H1 (cell line): ENCODE data around the gene PSMA2. TPM values are rescaled to one million over a fixed set of nuclear protein-coding genes. Genes with fewer than 3 reads are reported as not detected.

Source experiments
- CTCF ChIA-PET: fragments of 300-600 bp; sonication (Branson Sonifier 250); formaldehyde crosslinking; loops from one replicate; lab custom pipeline; 2021; ENCODE audit not compliant: partially characterized antibody; lab: Charles Lee
- POLR2A ChIA-PET: fragments of 300-600 bp; sonication (Branson Sonifier 250); formaldehyde crosslinking; loops from one replicate; lab custom pipeline; 2021; ENCODE audit warnings: inconsistent platforms; ENCODE audit not compliant: partially characterized antibody; lab: Charles Lee
- DNase-seq, 2 experiments: peaks; one replicate each; pipeline versions ENCODE4 v3.0.0 to v3.0.0-alpha.2; 2010 to 2022; ENCODE audit warnings: low spot score in 2 of 2, low read depth in 1 of 2, mixed read lengths in 1 of 2
- FAIRE-seq: peaks from 2 replicates; lab custom pipeline; 2011; peaks lifted over from hg19 to GRCh38; lab: Jason Lieb, UNC
- H2AFZ ChIP-seq: 2 replicates; pipeline ENCODE4 v1.8.1; 2012; ENCODE audit warnings: low read length, inconsistent platforms
- H2AK5ac ChIP-seq: 2 replicates; pipeline ENCODE4 v1.6.1; 2013; ENCODE audit warnings: low read depth, low read length
- H2BK120ac ChIP-seq: replicated peaks from 2 replicates; pipeline ENCODE3; 2013; ENCODE audit warnings: low read depth, low read length, inconsistent platforms
- H2BK12ac ChIP-seq: 2 replicates; pipeline ENCODE4 v1.6.1; 2013; ENCODE audit warnings: low read depth, low read length
- H2BK15ac ChIP-seq: 2 replicates; pipeline ENCODE4 v1.6.1; 2013; ENCODE audit warnings: low read length
- H2BK20ac ChIP-seq: 2 replicates; pipeline ENCODE4 v1.6.1; 2013; ENCODE audit warnings: low read length
- H2BK5ac ChIP-seq: 2 replicates; pipeline ENCODE4 v1.6.1; 2013; ENCODE audit warnings: low read depth, low read length
- H3K14ac ChIP-seq: 2 replicates; pipeline ENCODE4 v1.6.1; 2013; ENCODE audit warnings: inconsistent platforms; ENCODE audit not compliant: insufficient read length
- H3K18ac ChIP-seq: 2 replicates; pipeline ENCODE4 v1.6.1; 2013; ENCODE audit warnings: low read length; ENCODE audit errors: extremely low read depth
- H3K23ac ChIP-seq: 2 replicates; pipeline ENCODE4 v1.6.1; 2013; ENCODE audit warnings: inconsistent platforms; ENCODE audit not compliant: insufficient read length
- H3K23me2 ChIP-seq: 2 replicates; pipeline ENCODE4 v1.6.1; 2013; ENCODE audit warnings: low read depth, low read length
- H3K27ac ChIP-seq: 2 replicates; pipeline ENCODE4 v1.6.1; 2011; ENCODE audit warnings: low read depth, low read length, inconsistent platforms
- H3K27me3 ChIP-seq, 4 experiments: replicated peaks in 1 of 4; 1 replicate in 1 of 4; 2 replicates in 3 of 4; pipeline versions ENCODE4 v1.6.1 to v1.8.1; 2011 to 2013; ENCODE audit warnings: low read length in 3 of 4, mild to moderate bottlenecking in 3 of 4, inconsistent platforms in 2 of 4, mixed read lengths in 2 of 4, moderate library complexity in 1 of 4; ENCODE audit not compliant: control insufficient read depth in 3 of 4, insufficient read depth in 3 of 4; ENCODE audit errors: extremely low read depth in 1 of 4
- H3K36me3 ChIP-seq, 4 experiments: 2 replicates each; pipeline versions ENCODE4 v1.6.1 to v1.8.1; 2011 to 2013; ENCODE audit warnings: mild to moderate bottlenecking in 4 of 4, low read length in 3 of 4, moderate library complexity in 2 of 4, control low read depth in 1 of 4, inconsistent platforms in 1 of 4; ENCODE audit not compliant: insufficient read depth in 4 of 4, control insufficient read depth in 2 of 4
- H3K4ac ChIP-seq: replicated peaks from 2 replicates; pipeline ENCODE3; 2013; ENCODE audit warnings: low read length, low read depth, mixed read lengths, inconsistent platforms; ENCODE audit not compliant: insufficient read length
- H3K4me1 ChIP-seq, 4 experiments: replicated peaks in 1 of 4; 1 replicate in 1 of 4; 2 replicates in 3 of 4; pipeline versions ENCODE4 v1.6.1 to v1.8.1; 2011 to 2013; ENCODE audit warnings: low read length in 3 of 4, inconsistent platforms in 2 of 4, mixed read lengths in 1 of 4; ENCODE audit not compliant: insufficient read depth in 4 of 4, control insufficient read depth in 3 of 4
- H3K4me2 ChIP-seq, 2 experiments: 2 replicates each; pipeline versions ENCODE4 v1.6.1 to v1.8.1; 2011 to 2013; ENCODE audit warnings: low read depth in 2 of 2, low read length in 2 of 2, control low read depth in 1 of 2, inconsistent platforms in 1 of 2, mild to moderate bottlenecking in 1 of 2; ENCODE audit not compliant: insufficient read depth in 1 of 2
- H3K4me3 ChIP-seq, 4 experiments: fragments of 200-600, 300-600 bp in 1 of 4; sonication (generic), shearing (Covaris generic), sonication (Bioruptor Twin) in 1 of 4; 2 replicates each; pipeline versions ENCODE4 v1.5.1 to v1.8.1; 2011 to 2016; ENCODE audit warnings: low read length in 4 of 4, low read depth in 3 of 4, control low read depth in 2 of 4, inconsistent platforms in 2 of 4, mild to moderate bottlenecking in 2 of 4, mixed read lengths in 1 of 4, moderate library complexity in 1 of 4; ENCODE audit not compliant: insufficient read depth in 2 of 4; ENCODE audit errors: extremely low read depth in 1 of 4
- H3K56ac ChIP-seq: replicated peaks from 2 replicates; pipeline ENCODE3; 2013; ENCODE audit warnings: low read depth, mild to moderate bottlenecking, mixed read lengths, low read length, inconsistent platforms; ENCODE audit not compliant: insufficient read length
- H3K79me1 ChIP-seq: 2 replicates; pipeline ENCODE4 v1.6.1; 2013; ENCODE audit warnings: low read depth, low read length, control low read depth
- H3K79me2 ChIP-seq, 2 experiments: 2 replicates each; pipeline versions ENCODE4 v1.6.1 to v1.8.1; 2012 to 2013; ENCODE audit warnings: low read length in 2 of 2, mild to moderate bottlenecking in 2 of 2, inconsistent platforms in 1 of 2; ENCODE audit not compliant: insufficient read depth in 2 of 2, control insufficient read depth in 1 of 2
- H3K9ac ChIP-seq, 4 experiments: replicated peaks in 1 of 4; 1 replicate in 1 of 4; 2 replicates in 3 of 4; pipeline versions ENCODE4 v1.6.1 to v1.8.1; 2011 to 2013; ENCODE audit warnings: low read depth in 3 of 4, low read length in 3 of 4, control low read depth in 2 of 4, mild to moderate bottlenecking in 2 of 4, moderate library complexity in 2 of 4, inconsistent platforms in 1 of 4; ENCODE audit errors: extremely low read depth in 1 of 4
- H3K9me3 ChIP-seq, 2 experiments: 2 replicates each; pipeline versions ENCODE4 v1.6.1 to v1.8.1; 2012 to 2013; ENCODE audit warnings: mild to moderate bottlenecking in 2 of 2, moderate library complexity in 2 of 2, control low read depth in 1 of 2, inconsistent platforms in 1 of 2, low read depth in 1 of 2, low read length in 1 of 2, mixed read lengths in 1 of 2; ENCODE audit not compliant: insufficient read depth in 2 of 2
- H4K20me1 ChIP-seq, 2 experiments: replicated peaks in 1 of 2; 2 replicates each; pipeline versions ENCODE3 to v1.8.1; 2011 to 2013; ENCODE audit warnings: inconsistent platforms in 2 of 2, low read length in 2 of 2, mild to moderate bottlenecking in 1 of 2; ENCODE audit not compliant: insufficient read depth in 2 of 2, control insufficient read depth in 1 of 2
- H4K5ac ChIP-seq: 2 replicates; pipeline ENCODE4 v1.6.1; 2013; ENCODE audit warnings: low read length, low read depth, mixed read lengths, inconsistent platforms; ENCODE audit not compliant: insufficient read length
- H4K8ac ChIP-seq: 2 replicates; pipeline ENCODE4 v1.8.0; 2013; ENCODE audit warnings: mild to moderate bottlenecking, moderate library complexity, low read length, inconsistent platforms; ENCODE audit not compliant: insufficient read depth; ENCODE audit errors: extremely low read depth
- H4K91ac ChIP-seq: replicated peaks from 2 replicates; pipeline ENCODE3; 2013; ENCODE audit warnings: low read length, mixed read lengths, inconsistent platforms; ENCODE audit not compliant: insufficient read length
- ATF2 ChIP-seq: IDR thresholded peaks from 2 replicates; pipeline ENCODE4 v1.6.1; 2012; ENCODE audit warnings: low read length, inconsistent platforms
- HDAC2 ChIP-seq, 2 experiments: fragments of 300-600 bp in 1 of 2; sonication (generic) in 1 of 2; IDR thresholded peaks; 2 replicates each; pipeline ENCODE4 v1.6.1; 2011 to 2012; ENCODE audit warnings: low read depth in 2 of 2, low read length in 2 of 2, mild to moderate bottlenecking in 2 of 2, moderate library complexity in 2 of 2, borderline replicate concordance in 1 of 2, inconsistent platforms in 1 of 2
- KDM5A ChIP-seq: fragments of 200-600 bp; IDR thresholded peaks from 2 replicates; pipeline ENCODE4 v1.7.1; 2012; ENCODE audit warnings: mild to moderate bottlenecking, low read length, inconsistent platforms, mixed read lengths
- RXRA ChIP-seq: IDR thresholded peaks from 2 replicates; pipeline ENCODE4 v1.6.1; 2011; ENCODE audit warnings: low read depth, mild to moderate bottlenecking, low read length, moderate library complexity; ENCODE audit not compliant: insufficient read depth
- SUZ12 ChIP-seq: fragments of 200-600 bp; sonication (generic); IDR thresholded peaks from 2 replicates; pipeline ENCODE4 v1.6.1; 2012; ENCODE audit warnings: mild to moderate bottlenecking, inconsistent platforms, low read length, moderate library complexity, mixed read lengths
- WGBS, 2 experiments: shearing (Covaris generic) in 1 of 2; methylation state at CpG; one replicate each; pipeline versions ENCODE4 v1.1.6 to v1.1.7; 2013 to 2015; ENCODE audit warnings: low lambda C conversion rate in 2 of 2, mixed read lengths in 2 of 2, inconsistent platforms in 1 of 2, low coverage in 1 of 2, missing lambda C conversion rate in 1 of 2; ENCODE audit not compliant: insufficient replicate concordance in 2 of 2, insufficient coverage in 1 of 2, insufficient read length in 1 of 2; ENCODE audit errors: extremely low coverage in 1 of 2, missing lambda C conversion rate in 1 of 2; 5-methylcytosine and 5-hydroxymethylcytosine counted together
- polyA plus RNA-seq, 7 experiments: library from polyadenylated mRNA; depleted of rRNA in 3 of 7; stranded (reverse) in 5 of 7; unstranded in 2 of 7; fragments of >200 nt in 5 of 7; fragments of 200-250 nt in 2 of 7; gene quantifications; 1 replicate in 5 of 7; 2 replicates in 1 of 7; 4 replicates in 1 of 7; pipeline versions ENCODE4 v1.2.1 to v1.2.3, GENCODE V29; 2011 to 2013; ENCODE audit warnings: missing spikeins in 2 of 7, mixed read lengths in 2 of 7
- total RNA-seq: library from RNA; stranded (reverse); fragmentation: NEBNext Ultra II Directional; extraction: Animal tissue kit (Norgen Biotek cat#: 25700); gene quantifications from 2 replicates; pipeline ENCODE4 v1.2.1, GENCODE V29; 2021

PSMA2 gene
- total and polyA plus RNA-seq, 2 of the 8 experiments (the other 6 are each of a cell fraction or from before 2014, with no cell fraction given) = 211 to 259 TPM

GRCh38 chr7:42964849-42965805 lies 33.2 kb upstream of the PSMA2 start:
- Histone ChIP-seq H3K27me3 (no peaks in the 10 kb centered on the region), H3K79me1 (no peaks in the 10 kb centered on the region), H3K27ac (no peak overlapping the region), H2BK12ac (no peak overlapping the region), H4K91ac (no peak overlapping the region), H3K4me1 (peaks cover 0 to 3% (median under 1%) of the 10 kb centered on the region in 4 experiments; a peak in 1 of 7 replicates), H3K4me2 (0 out of 4 replicates have a peak overlapping the region, but pooled peaks of 1 of the 2 experiments have one; percentile 5), H2BK120ac (no peak overlapping the region), H2BK15ac (no peak overlapping the region), H2BK20ac (no peak overlapping the region), H3K56ac (no peak overlapping the region), H3K23ac (no peak overlapping the region), H4K5ac (no peak overlapping the region), H2AK5ac (no peak overlapping the region), H3K9me3 (peaks cover 0 to 5% of the 10 kb centered on the region in 2 experiments; a peak in 1 of 4 replicates), H3K79me2 (no peaks in the 10 kb centered on the region), H3K36me3 (no peaks in the 10 kb centered on the region), H4K8ac (no peak overlapping the region), H3K4me3 (no peak overlapping the region), H3K4ac (no peak overlapping the region), H4K20me1 (no peaks in the 10 kb centered on the region), H3K18ac (no peak overlapping the region), H2BK5ac (no peak overlapping the region), H3K14ac (no peak overlapping the region), H2AFZ (no peak overlapping the region), H3K9ac (no peak overlapping the region), H3K23me2 (peaks cover 2% of the 10 kb centered on the region; the same call in 1 of the 2 replicates)
- POLR2A ChIA-PET = no interaction called here
- 61% methylated on average over 6 of the region's 6 CpGs; no CpG with 5 or more reads in 1 of the 2 experiments for WGBS, 2 experiments
- CTCF ChIA-PET = interaction anchor here (1.1 to 1.5 kb wide), 2 partner anchors 11 to 310 kb away, joined by 3 to 4 read pairs; no protein-coding TSS in a partner anchor
- TF ChIP-seq SUZ12 (no peak), HDAC2 (IDR thresholded peaks at IDR 0.05; ENCODE audit: borderline replicate concordance in 1 of 2, low read depth in 2 of 2, low read length in 2 of 2) (no peak), RXRA (no peak), KDM5A (no peak), ATF2 (no peak)
- FAIRE-seq (peak; percentile 24), DNase-seq (no peak)
